Measurements from ENCODE around the gene FGF19.

Gene FGF19

DNA sequence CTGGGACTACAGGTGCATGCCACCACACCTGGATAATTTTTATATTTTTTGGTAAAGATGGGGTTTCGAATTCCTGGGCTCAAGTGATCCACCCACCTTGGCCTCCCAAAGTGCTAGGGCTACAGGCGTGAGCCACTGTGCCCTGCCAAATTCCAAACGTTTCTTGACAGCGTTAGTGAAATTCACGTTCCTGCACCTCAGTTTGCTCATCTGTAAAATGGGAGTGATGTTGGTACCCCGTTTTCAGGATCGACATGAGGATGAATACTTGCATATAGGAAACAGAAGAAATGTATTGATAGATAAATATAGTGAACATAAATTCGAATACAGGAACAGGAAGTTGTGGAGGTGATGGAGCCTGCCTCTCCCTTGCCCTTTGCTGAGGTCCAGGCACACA, 18.5 kb downstream of the FGF19 start:
- WGBS, 2 experiments: 78% methylated on average over 8 of the region's 8 CpGs
- peaks cover 13% of the 10 kb centered on the region for H3K27me3 ChIP-seq (ENCODE audit: control insufficient read depth, insufficient read depth, low read length, poor library complexity, severe bottlenecking)
- H3K4me3 ChIP-seq (ENCODE audit: insufficient read depth, low read depth, low read length): no peak overlapping the region
- no peak overlapping the region for H3K27ac ChIP-seq (ENCODE audit: insufficient read depth, low read depth, low read length, poor library complexity, severe bottlenecking)
- no peaks in the 10 kb centered on the region for H3K9me3 ChIP-seq (ENCODE audit: control insufficient read depth, low read length)
- H3K36me3 ChIP-seq (ENCODE audit: control insufficient read depth, insufficient read depth, low read length): no peaks in the 10 kb centered on the region
- H3K4me1 ChIP-seq (ENCODE audit: control insufficient read depth, insufficient read depth, low read length): no peaks in the 10 kb centered on the region

DNA sequence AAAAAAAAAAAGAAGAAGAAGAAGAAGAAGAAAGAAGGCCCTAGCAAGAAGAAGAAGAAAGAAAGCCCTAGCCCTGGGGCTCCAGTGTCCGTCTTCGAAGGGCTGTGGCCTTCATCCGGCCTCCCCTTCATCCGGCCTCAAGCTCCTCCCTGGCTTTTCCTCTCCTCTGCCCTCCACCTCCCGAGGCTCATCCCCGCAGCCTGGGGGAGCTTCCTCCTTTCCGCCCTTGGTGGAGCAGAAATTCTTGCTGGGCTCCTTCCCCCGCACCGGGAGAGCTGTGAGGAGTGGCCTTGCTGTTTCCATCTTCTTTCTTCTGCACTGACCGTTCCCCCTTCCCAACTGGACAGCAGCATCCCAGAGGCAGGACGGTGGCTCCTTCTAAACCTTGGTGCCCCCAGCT, 19.2 kb downstream of the FGF19 start:
- Histone ChIP-seq H3K27ac (ENCODE audit: insufficient read depth, low read depth, low read length, poor library complexity, severe bottlenecking) (no peak overlapping the region), H3K4me1 (ENCODE audit: control insufficient read depth, insufficient read depth, low read length) (no peaks in the 10 kb centered on the region), H3K4me3 (ENCODE audit: insufficient read depth, low read depth, low read length) (no peak overlapping the region), H3K27me3 (ENCODE audit: control insufficient read depth, insufficient read depth, low read length, poor library complexity, severe bottlenecking) (peaks cover 13% of the 10 kb centered on the region), H3K36me3 (ENCODE audit: control insufficient read depth, insufficient read depth, low read length) (no peaks in the 10 kb centered on the region), H3K9me3 (ENCODE audit: control insufficient read depth, low read length) (no peaks in the 10 kb centered on the region)
- 70 to 74% methylated on average over 11 of the region's 11 CpGs for WGBS, 2 experiments

DNA sequence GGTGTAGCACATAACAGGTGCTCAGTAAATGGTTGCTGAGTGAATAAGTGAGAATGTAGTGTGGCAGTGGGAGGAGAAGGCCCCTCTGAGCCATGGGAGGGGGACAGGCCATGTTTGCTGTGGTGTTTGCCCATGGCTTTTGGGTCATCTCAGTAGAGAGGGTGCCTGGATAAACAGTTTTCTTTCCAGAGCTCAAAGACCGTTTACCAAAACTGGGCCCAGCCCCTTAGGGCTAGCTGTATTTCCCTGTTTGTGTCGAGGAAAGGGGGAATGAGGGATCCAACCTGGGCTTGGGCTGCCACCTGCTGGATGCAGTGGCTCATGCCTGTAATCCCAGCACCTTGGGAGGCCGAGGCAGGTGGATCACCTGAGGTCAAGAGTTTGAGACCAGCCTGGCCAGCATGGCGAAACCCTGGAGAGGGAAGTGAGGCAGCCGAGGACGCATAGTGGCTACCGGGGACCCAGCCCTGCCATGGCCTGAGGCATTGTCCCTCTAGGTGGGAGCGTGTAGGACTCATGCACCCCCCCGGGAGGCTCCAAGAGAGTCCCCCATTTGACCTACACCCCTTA, 20.0 kb downstream of the FGF19 start:
- Histone ChIP-seq H3K4me1 (ENCODE audit: control insufficient read depth, insufficient read depth, low read length) (no peaks in the 10 kb centered on the region), H3K9me3 (ENCODE audit: control insufficient read depth, low read length) (no peaks in the 10 kb centered on the region), H3K27ac (ENCODE audit: insufficient read depth, low read depth, low read length, poor library complexity, severe bottlenecking) (no peak overlapping the region), H3K4me3 (ENCODE audit: insufficient read depth, low read depth, low read length) (no peak overlapping the region), H3K27me3 (ENCODE audit: control insufficient read depth, insufficient read depth, low read length, poor library complexity, severe bottlenecking) (peaks cover 13% of the 10 kb centered on the region), H3K36me3 (ENCODE audit: control insufficient read depth, insufficient read depth, low read length) (no peaks in the 10 kb centered on the region)
- WGBS, 2 experiments: 66 to 67% methylated on average over 9 of the region's 9 CpGs

DNA sequence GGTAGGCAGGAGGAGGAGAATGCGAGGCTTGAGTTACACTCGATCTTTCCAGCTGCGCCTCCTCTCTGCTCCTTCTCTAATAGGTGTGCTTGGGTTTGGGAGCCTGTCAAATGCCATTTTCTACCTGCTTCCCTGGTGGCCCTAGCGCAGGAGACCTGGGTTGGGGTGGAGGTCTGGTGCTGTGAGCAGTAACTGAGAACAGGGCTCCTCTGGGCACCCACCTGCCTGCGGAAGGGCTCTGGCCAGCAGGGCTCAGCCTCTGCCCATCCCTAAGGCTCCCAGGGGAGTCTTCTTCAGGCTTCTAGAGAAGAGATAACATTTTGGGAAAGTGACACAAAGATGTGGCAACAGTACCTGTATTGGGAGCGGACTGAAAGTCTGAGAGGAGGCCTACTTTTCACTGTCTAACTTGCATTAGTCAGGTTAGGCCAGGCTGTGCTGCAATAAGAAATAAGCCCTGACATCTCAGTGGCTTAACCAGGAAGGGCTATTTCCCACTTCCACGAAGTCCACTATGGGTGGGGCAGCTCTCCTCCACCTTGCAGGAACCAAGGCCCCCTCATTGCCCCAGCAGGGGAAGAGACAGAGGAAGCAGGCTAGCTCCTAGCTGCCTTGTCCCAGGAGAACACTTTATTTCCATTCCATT, 21.0 kb downstream of the FGF19 start:
- no peaks in the 10 kb centered on the region for H3K36me3 ChIP-seq (ENCODE audit: control insufficient read depth, insufficient read depth, low read length)
- H3K4me3 ChIP-seq (ENCODE audit: insufficient read depth, low read depth, low read length): no peak overlapping the region
- H3K9me3 ChIP-seq (ENCODE audit: control insufficient read depth, low read length): no peaks in the 10 kb centered on the region
- no peaks in the 10 kb centered on the region for H3K4me1 ChIP-seq (ENCODE audit: control insufficient read depth, insufficient read depth, low read length)
- H3K27ac ChIP-seq (ENCODE audit: insufficient read depth, low read depth, low read length, poor library complexity, severe bottlenecking): no peak overlapping the region
- H3K27me3 ChIP-seq (ENCODE audit: control insufficient read depth, insufficient read depth, low read length, poor library complexity, severe bottlenecking): peaks cover 13% of the 10 kb centered on the region
- WGBS, 2 experiments: 90 to 92% methylated on average over 7 of the region's 7 CpGs

DNA sequence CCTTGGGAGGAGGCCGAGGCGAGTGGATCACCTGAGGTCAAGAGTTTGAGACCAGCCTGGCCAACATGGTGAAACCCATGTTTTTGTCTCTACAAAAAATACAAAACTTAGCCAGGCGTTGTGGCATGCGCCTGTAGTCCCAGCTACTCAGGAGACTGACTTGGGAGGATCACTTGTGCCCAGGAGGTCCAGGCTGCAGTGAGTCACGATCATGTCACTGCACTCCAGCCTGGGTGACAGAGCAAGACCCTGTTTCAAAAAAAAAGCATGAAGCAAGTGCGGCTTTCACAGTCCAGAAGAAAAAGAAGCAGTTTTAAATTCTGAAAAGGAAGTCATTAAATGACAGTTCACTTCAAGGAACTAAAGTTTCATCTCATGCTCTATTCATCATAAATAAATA, 21.6 kb downstream of the FGF19 start:
- H3K36me3 ChIP-seq (ENCODE audit: control insufficient read depth, insufficient read depth, low read length): no peaks in the 10 kb centered on the region
- WGBS, 2 experiments: 88 to 90% methylated on average over 6 of the region's 6 CpGs

DNA sequence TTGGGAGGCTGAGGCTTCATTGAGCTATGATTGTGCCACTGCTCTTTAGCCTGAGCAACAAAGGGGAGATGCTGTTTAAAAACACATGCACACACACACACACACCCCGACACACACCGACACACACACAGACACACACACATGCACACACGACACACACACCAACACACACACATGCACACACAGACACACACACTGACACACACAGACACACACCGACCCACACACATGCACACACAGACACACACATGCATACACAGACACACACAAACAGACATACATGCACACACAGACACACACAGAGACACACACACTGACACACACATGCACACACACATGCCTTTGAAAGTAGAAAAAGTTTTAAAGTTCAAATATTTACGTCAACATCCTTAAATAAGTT, 23.1 kb downstream of the FGF19 start:
- Histone ChIP-seq H3K27me3 (ENCODE audit: control insufficient read depth, insufficient read depth, low read length, poor library complexity, severe bottlenecking) (peaks cover 11% of the 10 kb centered on the region), H3K4me1 (ENCODE audit: control insufficient read depth, insufficient read depth, low read length) (no peaks in the 10 kb centered on the region), H3K4me3 (ENCODE audit: insufficient read depth, low read depth, low read length) (no peak overlapping the region), H3K27ac (ENCODE audit: insufficient read depth, low read depth, low read length, poor library complexity, severe bottlenecking) (no peak overlapping the region), H3K9me3 (ENCODE audit: control insufficient read depth, low read length) (no peaks in the 10 kb centered on the region), H3K36me3 (ENCODE audit: control insufficient read depth, insufficient read depth, low read length) (no peaks in the 10 kb centered on the region)
- 89 to 93% methylated on average over 5 of the region's 5 CpGs for WGBS, 2 experiments

More for the DNA sequence above, 21.6 kb downstream of the FGF19 start:
- no peaks in the 10 kb centered on the region for H3K9me3 ChIP-seq (ENCODE audit: control insufficient read depth, low read length)
- H3K27ac ChIP-seq (ENCODE audit: insufficient read depth, low read depth, low read length, poor library complexity, severe bottlenecking): no peak overlapping the region
- no peaks in the 10 kb centered on the region for H3K4me1 ChIP-seq (ENCODE audit: control insufficient read depth, insufficient read depth, low read length)
- no peak overlapping the region for H3K4me3 ChIP-seq (ENCODE audit: insufficient read depth, low read depth, low read length)
- H3K27me3 ChIP-seq (ENCODE audit: control insufficient read depth, insufficient read depth, low read length, poor library complexity, severe bottlenecking): peaks cover 13% of the 10 kb centered on the region

DNA sequence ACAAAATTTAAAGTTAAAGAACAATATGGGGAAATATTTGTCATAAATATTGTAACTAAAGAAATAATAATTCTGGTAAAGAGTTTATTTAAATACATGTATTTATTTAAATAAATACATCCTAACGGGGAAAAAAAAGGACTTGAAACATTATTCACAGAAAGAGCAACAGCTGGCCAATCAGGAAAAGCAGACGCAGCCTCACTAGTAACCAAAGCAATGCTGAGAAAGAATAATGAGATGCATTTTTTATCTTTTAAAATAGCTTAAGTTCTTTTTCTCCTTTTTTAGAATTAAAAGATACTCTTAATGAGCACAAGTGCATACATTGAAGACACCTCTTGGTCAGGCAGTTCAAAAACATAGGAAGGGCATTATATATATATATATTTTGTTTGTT, 26.1 kb downstream of the FGF19 start:
- WGBS, 2 experiments: 100% methylated on average over 2 of the region's 2 CpGs; no CpG with 5 or more reads in 1 of the 2 experiments
- no peak overlapping the region for H3K27ac ChIP-seq (ENCODE audit: insufficient read depth, low read depth, low read length, poor library complexity, severe bottlenecking)

DNA sequence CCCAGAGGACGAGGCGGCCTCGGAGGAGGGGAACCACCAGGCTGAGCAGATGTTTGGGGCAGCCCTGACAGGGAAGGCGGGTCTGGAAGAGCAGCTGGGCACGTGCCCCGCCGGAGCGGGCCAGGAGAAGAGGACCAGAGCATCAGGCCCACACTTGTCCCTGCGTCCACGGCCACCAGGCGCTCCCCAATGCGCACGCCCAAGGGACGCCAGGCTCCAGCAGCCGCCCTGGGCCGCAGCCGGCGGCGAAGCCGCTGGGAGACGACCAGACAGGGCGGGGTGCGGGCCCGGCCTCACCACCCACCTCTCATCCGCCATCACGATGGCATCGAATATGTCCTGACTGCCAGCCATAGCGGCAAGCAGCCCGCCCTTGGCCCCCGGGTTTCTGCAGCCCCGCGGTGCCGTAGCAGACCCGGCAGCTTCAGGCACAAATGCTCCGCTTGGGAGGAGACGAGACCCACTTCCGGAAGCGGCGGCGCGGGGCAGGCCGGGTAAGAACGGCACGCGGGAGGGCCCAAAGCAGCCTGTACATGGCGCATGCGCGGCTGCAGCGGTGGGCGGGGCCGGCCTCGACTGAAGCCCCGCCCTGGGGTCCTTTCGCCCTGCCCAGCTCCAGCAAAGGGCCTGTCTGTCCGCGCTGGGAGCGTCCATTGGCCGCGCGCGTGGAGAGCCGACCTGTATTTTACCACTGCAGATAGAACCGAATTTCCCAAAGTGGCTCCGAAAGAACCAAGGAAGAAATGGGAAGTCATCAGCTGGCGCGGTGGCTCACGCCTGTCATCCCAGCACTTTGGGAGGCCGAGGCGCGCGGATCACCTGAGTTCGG, 28.7 kb downstream of the FGF19 start, which contains the start of gene LTO1:
LTO1 (minus strand) TSS at position 468 of the 829 bp plus-strand sequence; CDS start at position 354, 114 bp downstream.
- Histone ChIP-seq H3K9me3 (ENCODE audit: control insufficient read depth, low read length) (no peaks in the 10 kb centered on the region), H3K27ac (ENCODE audit: insufficient read depth, low read depth, low read length, poor library complexity, severe bottlenecking) (peak within 1 kb of the TSS; percentile 13), H3K36me3 (ENCODE audit: control insufficient read depth, insufficient read depth, low read length) (no peaks in the 10 kb centered on the region), H3K27me3 (ENCODE audit: control insufficient read depth, insufficient read depth, low read length, poor library complexity, severe bottlenecking) (no peaks in the 10 kb centered on the region), H3K4me3 (ENCODE audit: insufficient read depth, low read depth, low read length) (peak within 1 kb of the TSS; percentile 97), H3K4me1 (ENCODE audit: control insufficient read depth, insufficient read depth, low read length) (peaks cover 9% of the 10 kb centered on the region)
- WGBS, 2 experiments: 9% methylated on average over 72 of the region's 72 CpGs

More for the DNA sequence above, 26.1 kb downstream of the FGF19 start:
- H3K36me3 ChIP-seq (ENCODE audit: control insufficient read depth, insufficient read depth, low read length): no peaks in the 10 kb centered on the region
- no peaks in the 10 kb centered on the region for H3K9me3 ChIP-seq (ENCODE audit: control insufficient read depth, low read length)
- H3K4me3 ChIP-seq (ENCODE audit: insufficient read depth, low read depth, low read length): no peak overlapping the region
- H3K4me1 ChIP-seq (ENCODE audit: control insufficient read depth, insufficient read depth, low read length): peaks cover 6% of the 10 kb centered on the region
- no peaks in the 10 kb centered on the region for H3K27me3 ChIP-seq (ENCODE audit: control insufficient read depth, insufficient read depth, low read length, poor library complexity, severe bottlenecking)

DNA sequence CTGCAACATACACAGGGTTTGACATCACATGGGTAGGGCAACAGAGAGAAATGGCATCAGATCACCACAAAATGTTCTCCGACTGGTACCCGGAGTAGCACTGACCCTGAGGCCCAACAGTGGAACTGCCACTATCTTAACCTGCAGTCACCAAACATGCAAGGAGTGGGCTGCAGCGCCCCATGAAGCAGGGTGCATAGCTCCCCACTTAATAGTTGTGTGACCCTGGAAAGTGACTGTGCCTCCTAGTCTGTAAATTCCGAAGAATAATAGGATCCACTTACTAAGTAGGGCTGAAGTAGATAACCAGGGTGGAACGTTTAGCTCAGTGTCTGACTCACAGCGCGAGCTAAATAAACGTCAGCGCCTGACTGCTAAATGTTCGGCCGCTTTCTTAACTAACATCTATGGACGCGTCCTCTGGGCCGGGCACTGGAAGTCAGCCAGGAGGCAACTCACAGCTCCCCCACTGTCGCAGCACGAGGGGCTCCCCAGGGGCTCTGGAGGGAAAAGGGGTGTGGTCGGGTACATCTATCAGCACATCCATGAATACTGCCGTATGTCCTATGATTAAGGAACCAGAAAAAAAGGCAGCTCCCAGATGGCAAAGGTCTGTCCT, 29.4 kb downstream of the FGF19 start:
- H3K27ac ChIP-seq (ENCODE audit: insufficient read depth, low read depth, low read length, poor library complexity, severe bottlenecking): peak overlapping the region; percentile 13
- H3K9me3 ChIP-seq (ENCODE audit: control insufficient read depth, low read length): no peaks in the 10 kb centered on the region
- H3K36me3 ChIP-seq (ENCODE audit: control insufficient read depth, insufficient read depth, low read length): no peaks in the 10 kb centered on the region
- peak overlapping the region; percentile 97 for H3K4me3 ChIP-seq (ENCODE audit: insufficient read depth, low read depth, low read length)
- no peaks in the 10 kb centered on the region for H3K27me3 ChIP-seq (ENCODE audit: control insufficient read depth, insufficient read depth, low read length, poor library complexity, severe bottlenecking)
- 33% methylated on average over 18 of the region's 18 CpGs for WGBS, 2 experiments
- H3K4me1 ChIP-seq (ENCODE audit: control insufficient read depth, insufficient read depth, low read length): peaks cover 9% of the 10 kb centered on the region

Measured in ectodermal cell (in vitro differentiated cells).